ENCODE results near the gene KLF5. TPM values are rescaled to one million over a fixed set of nuclear protein-coding genes. Genes with fewer than 3 reads are reported as not detected.

KLF5 gene
- total RNA-seq, 1 donor from 2014 or later = 189 TPM

GRCh38 chr13:73107481-73107880 is 48.7 kb downstream of the KLF5 start:
- Mint-ChIP-seq H3K27ac (peak overlapping the region; percentile 93), H3K36me3 (no peaks in the 10 kb centered on the region), H3K27me3 (no peaks in the 10 kb centered on the region), H3K4me1 (ENCODE audit: unreplicated experiment) (peaks cover 21% of the 10 kb centered on the region), H3K4me3 (no peak overlapping the region), H3K9me3 (no peaks in the 10 kb centered on the region)
- TF ChIP-seq, protein P1, sequence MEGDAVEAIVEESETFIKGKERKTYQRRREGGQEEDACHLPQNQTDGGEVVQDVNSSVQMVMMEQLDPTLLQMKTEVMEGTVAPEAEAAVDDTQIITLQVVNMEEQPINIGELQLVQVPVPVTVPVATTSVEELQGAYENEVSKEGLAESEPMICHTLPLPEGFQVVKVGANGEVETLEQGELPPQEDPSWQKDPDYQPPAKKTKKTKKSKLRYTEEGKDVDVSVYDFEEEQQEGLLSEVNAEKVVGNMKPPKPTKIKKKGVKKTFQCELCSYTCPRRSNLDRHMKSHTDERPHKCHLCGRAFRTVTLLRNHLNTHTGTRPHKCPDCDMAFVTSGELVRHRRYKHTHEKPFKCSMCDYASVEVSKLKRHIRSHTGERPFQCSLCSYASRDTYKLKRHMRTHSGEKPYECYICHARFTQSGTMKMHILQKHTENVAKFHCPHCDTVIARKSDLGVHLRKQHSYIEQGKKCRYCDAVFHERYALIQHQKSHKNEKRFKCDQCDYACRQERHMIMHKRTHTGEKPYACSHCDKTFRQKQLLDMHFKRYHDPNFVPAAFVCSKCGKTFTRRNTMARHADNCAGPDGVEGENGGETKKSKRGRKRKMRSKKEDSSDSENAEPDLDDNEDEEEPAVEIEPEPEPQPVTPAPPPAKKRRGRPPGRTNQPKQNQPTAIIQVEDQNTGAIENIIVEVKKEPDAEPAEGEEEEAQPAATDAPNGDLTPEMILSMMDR (conservative IDR thresholded peaks at IDR 0.05) = no peak
- DNase-seq (ENCODE audit: extremely low spot score, unreplicated experiment) = no peak

GRCh38 chr13:73107970-73108369 is 49.2 kb downstream of the KLF5 start:
- Mint-ChIP-seq H3K9me3 (no peaks in the 10 kb centered on the region), H3K36me3 (no peaks in the 10 kb centered on the region), H3K27me3 (no peaks in the 10 kb centered on the region), H3K4me1 (ENCODE audit: unreplicated experiment) (peaks cover 21% of the 10 kb centered on the region), H3K27ac (peak overlapping the region; percentile 93), H3K4me3 (no peak overlapping the region)
- TF ChIP-seq, protein P1 (conservative IDR thresholded peaks at IDR 0.05) = no peak
- no peak for DNase-seq (ENCODE audit: extremely low spot score, unreplicated experiment)

DNA sequence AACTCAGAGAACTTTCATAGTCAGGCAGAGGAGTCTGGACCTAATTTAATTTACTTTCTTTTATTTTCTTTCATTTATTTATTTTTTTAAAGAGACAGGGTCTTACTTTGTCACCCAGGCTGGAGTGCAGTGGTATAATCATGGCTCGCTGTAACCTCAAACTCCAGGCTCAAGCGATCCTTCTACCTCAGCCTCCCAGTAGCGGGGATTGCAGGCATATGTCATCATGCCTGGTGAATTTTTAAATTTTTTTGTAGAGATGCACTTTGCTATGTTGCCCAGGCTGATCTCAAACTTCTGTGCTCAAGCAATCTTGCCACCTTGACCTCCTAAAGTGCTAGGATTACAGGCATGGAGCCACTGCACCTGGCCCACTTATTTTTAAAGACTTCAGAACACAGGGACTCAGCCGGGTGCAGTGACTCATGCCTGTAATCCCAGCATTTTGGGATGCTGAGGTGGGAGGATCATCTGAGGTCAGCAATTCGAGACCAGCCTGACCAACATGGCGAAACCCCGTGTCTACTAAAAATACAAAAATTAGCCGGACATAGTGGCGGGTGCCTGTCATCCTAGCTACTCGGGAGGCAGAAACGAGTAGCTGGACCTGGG is 50.6 kb downstream of the KLF5 start:
- H3K36me3 Mint-ChIP-seq = no peaks in the 10 kb centered on the region
- DNase-seq (ENCODE audit: extremely low spot score, unreplicated experiment) = no peak

DNA sequence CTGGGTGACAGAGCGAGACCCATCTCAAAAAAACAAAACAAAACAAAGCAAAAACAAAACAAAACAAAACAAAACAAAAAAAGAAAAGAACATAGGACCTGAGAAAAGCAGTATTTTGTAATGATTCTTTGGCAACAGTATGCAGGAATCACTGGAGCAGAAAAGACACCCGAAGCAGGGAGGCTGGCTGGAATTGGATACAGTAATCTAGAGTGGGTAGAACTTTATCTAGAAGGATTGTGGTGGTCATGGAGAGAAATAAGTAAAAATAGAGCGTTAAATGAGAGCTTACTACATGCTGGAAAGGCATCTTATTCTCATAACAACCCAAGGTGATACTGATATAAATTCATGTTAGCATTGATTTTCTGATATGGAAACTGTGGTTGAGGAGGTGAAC is 51.2 kb downstream of the KLF5 start:
- Mint-ChIP-seq H3K9me3 (no peaks in the 10 kb centered on the region), H3K4me1 (ENCODE audit: unreplicated experiment) (peaks cover 21% of the 10 kb centered on the region), H3K27ac (peak overlapping the region; percentile 19), H3K4me3 (no peak overlapping the region), H3K27me3 (no peaks in the 10 kb centered on the region), H3K36me3 (peaks cover 4% of the 10 kb centered on the region)
- TF ChIP-seq, protein P1 (conservative IDR thresholded peaks at IDR 0.05) = no peak
- no peak for DNase-seq (ENCODE audit: extremely low spot score, unreplicated experiment)

More for the DNA sequence above, 50.6 kb downstream of the KLF5 start:
- Mint-ChIP-seq H3K27me3 (no peaks in the 10 kb centered on the region), H3K27ac (no peak overlapping the region), H3K4me3 (no peak overlapping the region), H3K9me3 (no peaks in the 10 kb centered on the region), H3K4me1 (ENCODE audit: unreplicated experiment) (peaks cover 21% of the 10 kb centered on the region)
- TF ChIP-seq, protein P1 (conservative IDR thresholded peaks at IDR 0.05) = no peak

- H3K27me3 Mint-ChIP-seq = no peaks in the 10 kb centered on the region
- H3K9me3 Mint-ChIP-seq = no peaks in the 10 kb centered on the region
- DNase-seq (ENCODE audit: extremely low spot score, unreplicated experiment) = no peak
- H3K4me3 Mint-ChIP-seq = peak overlapping the region; percentile 27
- peaks cover 21% of the 10 kb centered on the region for H3K4me1 Mint-ChIP-seq (ENCODE audit: unreplicated experiment)
- peak overlapping the region; percentile 86 for H3K27ac Mint-ChIP-seq
- peaks cover 4% of the 10 kb centered on the region for H3K36me3 Mint-ChIP-seq
- TF ChIP-seq, protein P1 (conservative IDR thresholded peaks at IDR 0.05) = no peak
Observed at GRCh38 chr13:73110814-73111213, 52.0 kb downstream of the KLF5 start.

All from type B pancreatic cell (in vitro differentiated cells).